A549 (cell line): Measurements from ENCODE around the gene LCP1. TPM values are rescaled to one million over a fixed set of nuclear protein-coding genes. Genes with fewer than 3 reads are reported as not detected.

Source experiments
- ATAC-seq, 2 experiments: fragments of 200-7000 bp in 1 of 2; fragments of >200 bp in 1 of 2; cut with Nextera tagmentation in 1 of 2; cut with Tn5 transposase in 1 of 2; 3 replicates each; pipeline versions ENCODE4 v1.8.0 to v1.9.1; 2018 to 2020; ENCODE audit warnings: mild to moderate bottlenecking in 1 of 2, moderate library complexity in 1 of 2
- CTCF ChIA-PET: fragments of 300-600 bp; sonication (Branson Sonifier 250); formaldehyde crosslinking; extraction: SDS; loops from one replicate; lab custom pipeline; 2021; ENCODE audit warnings: antibody characterized with exemption, inconsistent platforms; lab: Yijun Ruan, JAX
- POLR2A ChIA-PET: fragments of 350-600 bp; formaldehyde crosslinking; extraction: SDS; loops from one replicate; lab custom pipeline; 2021; ENCODE audit warnings: antibody characterized with exemption, inconsistent platforms; lab: Yijun Ruan, JAX
- DNase-seq, 2 experiments: peaks; one replicate each; pipeline versions ENCODE4 v3.0.0 to v3.0.0-alpha.2; 2011 to 2016; ENCODE audit warnings: low read depth in 1 of 2, low spot score in 1 of 2
- FAIRE-seq: peaks from 2 replicates; lab custom pipeline; 2011; peaks lifted over from hg19 to GRCh38; lab: Jason Lieb, UNC
- H3K27ac ChIP-seq, 2 experiments: fragments of >200 bp; sonication (Bioruptor Twin); formaldehyde crosslinking; 3 replicates each; pipeline ENCODE4 v1.5.1; 2016 to 2017
- H3K4me1 ChIP-seq: fragments of >200 bp; sonication (Bioruptor Twin); formaldehyde crosslinking; 3 replicates; pipeline ENCODE4 v1.6.1; 2016
- H3K4me2 ChIP-seq: fragments of >200 bp; sonication (Bioruptor Twin); formaldehyde crosslinking; 3 replicates; pipeline ENCODE4 v1.6.1; 2016
- H3K4me3 ChIP-seq: fragments of >200 bp; sonication (Bioruptor Twin); formaldehyde crosslinking; 3 replicates; pipeline ENCODE4 v1.5.1; 2016
- H3K9me3 ChIP-seq: fragments of >200 bp; sonication (Bioruptor Twin); formaldehyde crosslinking; 3 replicates; pipeline ENCODE4 v1.6.1; 2016
- EHF ChIP-seq: fragments of 250-450 bp; sonication (Bioruptor Pico); IDR thresholded peaks from 2 replicates; pipeline ENCODE4 v1.5.0; 2020; ENCODE audit warnings: mild to moderate bottlenecking
- EP300 ChIP-seq, 2 experiments: fragments of >200 bp; sonication (Bioruptor Twin); formaldehyde crosslinking; IDR thresholded peaks; 2 replicates in 1 of 2; 3 replicates in 1 of 2; pipeline ENCODE4 v1.6.1; 2016 to 2017
- ESRRA ChIP-seq: fragments of 150-350 bp; IDR thresholded peaks from 2 replicates; pipeline ENCODE4 v1.6.1; 2014; ENCODE audit warnings: mild to moderate bottlenecking, low read length, borderline replicate concordance
- HEYL ChIP-seq: fragments of 250-450 bp; sonication (Bioruptor Pico); IDR thresholded peaks from 2 replicates; pipeline ENCODE4 v1.8.0; 2021; ENCODE audit warnings: mild to moderate bottlenecking, moderate library complexity
- HOXB5 ChIP-seq: fragments of 250-450 bp; sonication (Bioruptor Pico); IDR thresholded peaks from 2 replicates; pipeline ENCODE4 v1.5.0; 2020; ENCODE audit warnings: mild to moderate bottlenecking, moderate library complexity
- JUNB ChIP-seq: fragments of >200 bp; sonication (Bioruptor Twin); formaldehyde crosslinking; IDR thresholded peaks from 2 replicates; pipeline ENCODE4 v1.6.1; 2016
- KDM1A ChIP-seq: fragments of 200-600 bp; sonication (generic); IDR thresholded peaks from 2 replicates; pipeline ENCODE4 v1.6.1; 2016; ENCODE audit warnings: low read depth, mild to moderate bottlenecking
- KDM5A ChIP-seq: fragments of 200-600 bp; sonication (generic); IDR thresholded peaks from 2 replicates; pipeline ENCODE4 v1.6.1; 2016; ENCODE audit warnings: antibody characterized with exemption, mild to moderate bottlenecking
- MAZ ChIP-seq: fragments of 150-350 bp; IDR thresholded peaks from 2 replicates; pipeline ENCODE4 v1.6.1; 2014; ENCODE audit warnings: antibody characterized with exemption, low read depth, low read length, borderline replicate concordance
- NR3C1 ChIP-seq: fragments of >200 bp; sonication (Bioruptor Twin); formaldehyde crosslinking; IDR thresholded peaks from 3 replicates; pipeline ENCODE4 v1.6.1; 2017
- RFX5 ChIP-seq: fragments of 450-650 bp; IDR thresholded peaks from 2 replicates; pipeline ENCODE4 v1.7.1; 2014; ENCODE audit warnings: antibody characterized with exemption, mild to moderate bottlenecking, moderate library complexity
- SREBF2 ChIP-seq: fragments of 450-650 bp; IDR thresholded peaks from 2 replicates; pipeline ENCODE4 v1.6.1; 2014; ENCODE audit warnings: mild to moderate bottlenecking, moderate library complexity
- ZSCAN20 ChIP-seq: fragments of 250-450 bp; sonication (Bioruptor Pico); IDR thresholded peaks from 2 replicates; pipeline ENCODE4 v1.8.0; 2022; ENCODE audit warnings: mild to moderate bottlenecking, moderate library complexity
- WGBS: methylation state at CpG from one replicate; pipeline ENCODE4 v1.1.6; 2017; ENCODE audit errors: missing lambda C conversion rate; 5-methylcytosine and 5-hydroxymethylcytosine counted together
- polyA plus RNA-seq, 4 experiments: library from polyadenylated mRNA; depleted of rRNA in 3 of 4; stranded (reverse); fragments of >200 nt; fragmentation: RNase III in 1 of 4; extraction: RNeasy Plus Mini Kit Qiagen cat#74134 plus additional on column Dnase treatment in 1 of 4; gene quantifications; 2 replicates in 3 of 4; 3 replicates in 1 of 4; pipeline ENCODE4 v1.2.3, GENCODE V29; 2011 to 2017
- TF ChIP-seq, protein P1 (sequence below): IDR thresholded peaks from 2 replicates; pipeline ENCODE4 v1.6.1; 2012; ENCODE audit warnings: low read depth, borderline replicate concordance
- TF ChIP-seq, protein P2 (sequence below): fragments of 200-600 bp; sonication (generic); IDR thresholded peaks from 2 replicates; pipeline ENCODE4 v1.6.1; 2016; ENCODE audit warnings: antibody characterized with exemption, mild to moderate bottlenecking, moderate library complexity
- TF ChIP-seq, protein P3 (sequence below): fragments of >200 bp; sonication (Bioruptor Twin); formaldehyde crosslinking; IDR thresholded peaks from 2 replicates; pipeline ENCODE4 v1.6.1; 2016
- TF ChIP-seq, protein P4 (sequence below): IDR thresholded peaks from 2 replicates; pipeline ENCODE4 v1.6.1; 2012

Gene LCP1
- polyA plus RNA-seq, 2 of the 4 experiments (the other 2 are of a cell fraction): 0.09 to 0.19 TPM

DNA sequence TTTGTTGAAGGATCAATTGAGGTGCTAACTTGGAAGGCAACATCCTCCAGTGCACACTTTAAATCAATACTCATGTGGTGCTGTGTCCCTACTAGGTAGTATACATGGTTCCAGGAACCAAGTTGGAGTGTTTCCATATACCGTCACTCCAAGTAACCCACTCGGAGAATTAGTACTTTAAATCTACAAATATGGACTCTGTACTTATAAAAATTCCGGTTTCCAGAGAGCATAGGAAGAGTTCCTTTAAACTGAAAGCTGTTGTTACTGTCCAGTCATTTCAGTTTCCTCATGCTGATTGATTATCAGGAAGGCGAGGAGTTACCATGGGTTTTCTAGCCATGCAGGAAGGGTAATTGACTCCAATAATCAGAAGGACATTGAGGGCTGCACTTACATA lies 84.3 kb downstream of the LCP1 start:
- TF ChIP-seq, protein P1, sequence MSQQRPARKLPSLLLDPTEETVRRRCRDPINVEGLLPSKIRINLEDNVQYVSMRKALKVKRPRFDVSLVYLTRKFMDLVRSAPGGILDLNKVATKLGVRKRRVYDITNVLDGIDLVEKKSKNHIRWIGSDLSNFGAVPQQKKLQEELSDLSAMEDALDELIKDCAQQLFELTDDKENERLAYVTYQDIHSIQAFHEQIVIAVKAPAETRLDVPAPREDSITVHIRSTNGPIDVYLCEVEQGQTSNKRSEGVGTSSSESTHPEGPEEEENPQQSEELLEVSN: no peak
- TF ChIP-seq, protein P2, sequence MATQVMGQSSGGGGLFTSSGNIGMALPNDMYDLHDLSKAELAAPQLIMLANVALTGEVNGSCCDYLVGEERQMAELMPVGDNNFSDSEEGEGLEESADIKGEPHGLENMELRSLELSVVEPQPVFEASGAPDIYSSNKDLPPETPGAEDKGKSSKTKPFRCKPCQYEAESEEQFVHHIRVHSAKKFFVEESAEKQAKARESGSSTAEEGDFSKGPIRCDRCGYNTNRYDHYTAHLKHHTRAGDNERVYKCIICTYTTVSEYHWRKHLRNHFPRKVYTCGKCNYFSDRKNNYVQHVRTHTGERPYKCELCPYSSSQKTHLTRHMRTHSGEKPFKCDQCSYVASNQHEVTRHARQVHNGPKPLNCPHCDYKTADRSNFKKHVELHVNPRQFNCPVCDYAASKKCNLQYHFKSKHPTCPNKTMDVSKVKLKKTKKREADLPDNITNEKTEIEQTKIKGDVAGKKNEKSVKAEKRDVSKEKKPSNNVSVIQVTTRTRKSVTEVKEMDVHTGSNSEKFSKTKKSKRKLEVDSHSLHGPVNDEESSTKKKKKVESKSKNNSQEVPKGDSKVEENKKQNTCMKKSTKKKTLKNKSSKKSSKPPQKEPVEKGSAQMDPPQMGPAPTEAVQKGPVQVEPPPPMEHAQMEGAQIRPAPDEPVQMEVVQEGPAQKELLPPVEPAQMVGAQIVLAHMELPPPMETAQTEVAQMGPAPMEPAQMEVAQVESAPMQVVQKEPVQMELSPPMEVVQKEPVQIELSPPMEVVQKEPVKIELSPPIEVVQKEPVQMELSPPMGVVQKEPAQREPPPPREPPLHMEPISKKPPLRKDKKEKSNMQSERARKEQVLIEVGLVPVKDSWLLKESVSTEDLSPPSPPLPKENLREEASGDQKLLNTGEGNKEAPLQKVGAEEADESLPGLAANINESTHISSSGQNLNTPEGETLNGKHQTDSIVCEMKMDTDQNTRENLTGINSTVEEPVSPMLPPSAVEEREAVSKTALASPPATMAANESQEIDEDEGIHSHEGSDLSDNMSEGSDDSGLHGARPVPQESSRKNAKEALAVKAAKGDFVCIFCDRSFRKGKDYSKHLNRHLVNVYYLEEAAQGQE: no peak
- TF ChIP-seq, protein P3, sequence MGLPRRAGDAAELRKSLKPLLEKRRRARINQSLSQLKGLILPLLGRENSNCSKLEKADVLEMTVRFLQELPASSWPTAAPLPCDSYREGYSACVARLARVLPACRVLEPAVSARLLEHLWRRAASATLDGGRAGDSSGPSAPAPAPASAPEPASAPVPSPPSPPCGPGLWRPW: no peak
- no peak for TF ChIP-seq EHF (CRISPR knock-in tag)
- FAIRE-seq: no peak
- WGBS: 76% methylated on average over 4 of the region's 4 CpGs

DNA sequence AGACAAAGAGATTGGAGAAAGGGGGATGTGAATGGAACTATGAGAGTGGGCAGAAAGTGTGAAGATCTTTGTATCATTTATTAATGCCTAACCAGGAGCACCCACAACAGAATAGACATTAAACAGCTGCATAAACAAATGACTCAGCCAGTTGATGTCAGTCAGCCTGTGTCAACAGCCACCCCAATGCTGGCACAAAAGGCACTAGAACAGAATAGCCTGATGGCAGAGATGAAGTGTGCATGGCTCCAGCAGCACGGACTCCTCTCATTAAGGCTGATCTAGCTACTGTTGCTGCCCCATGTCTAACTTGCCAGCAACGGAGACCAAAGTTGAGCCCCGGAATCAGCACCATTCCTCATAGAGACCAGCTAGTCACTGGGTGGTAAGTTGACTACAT lies 85.0 kb downstream of the LCP1 start:
- ATAC-seq: peak in 1 of 2 experiments; percentile 46; a peak in 2 of 6 replicates
- DNase-seq: peak in 1 of 2 experiments; percentile 11
- ChIA-PET CTCF (interaction anchor here (1.3 kb wide), 1 partner anchor 18 kb away, joined by 3 read pairs; no protein-coding TSS in a partner anchor), POLR2A (no interaction called here)
- Histone ChIP-seq H3K4me2 (peak overlapping the region; percentile 53), H3K4me3 (no peak overlapping the region), H3K9me3 (no peaks in the 10 kb centered on the region), H3K4me1 (peaks cover 12% of the 10 kb centered on the region; the same call in 2 of the 3 replicates), H3K27ac (peak overlapping the region in 1 of 2 experiments; percentile 46; a peak in 1 of 6 replicates)
- TF ChIP-seq ZSCAN20 (CRISPR knock-in tag) (no peak), HOXB5 (CRISPR knock-in tag) (no peak), EHF (CRISPR knock-in tag) (no peak), KDM1A (no peak), RFX5 (no peak)
- TF ChIP-seq, protein P2: no peak
- TF ChIP-seq, protein P4, sequence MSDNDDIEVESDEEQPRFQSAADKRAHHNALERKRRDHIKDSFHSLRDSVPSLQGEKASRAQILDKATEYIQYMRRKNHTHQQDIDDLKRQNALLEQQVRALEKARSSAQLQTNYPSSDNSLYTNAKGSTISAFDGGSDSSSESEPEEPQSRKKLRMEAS: 0 out of 2 replicates have a peak, but pooled peaks have one; percentile 20
- 26% methylated on average over 3 of the region's 3 CpGs for WGBS
- FAIRE-seq: no peak

More for the DNA sequence above, 84.3 kb downstream of the LCP1 start:
- no peaks in the 10 kb centered on the region for H3K9me3 ChIP-seq
- CTCF ChIA-PET: interaction anchor here (0.9 to 1.3 kb wide), 2 partner anchors 11 to 18 kb away, joined by 3 read pairs; no protein-coding TSS in a partner anchor
- no peak overlapping the region; a peak in 1 of 6 replicates for H3K27ac ChIP-seq
- H3K4me1 ChIP-seq: peaks cover 12% of the 10 kb centered on the region; the same call in 2 of the 3 replicates
- no peak overlapping the region for H3K4me3 ChIP-seq
- POLR2A ChIA-PET: no interaction called here
- no peak for DNase-seq
- no peak overlapping the region; the same call in 2 of the 3 replicates for H3K4me2 ChIP-seq
- no peak for ATAC-seq

DNA sequence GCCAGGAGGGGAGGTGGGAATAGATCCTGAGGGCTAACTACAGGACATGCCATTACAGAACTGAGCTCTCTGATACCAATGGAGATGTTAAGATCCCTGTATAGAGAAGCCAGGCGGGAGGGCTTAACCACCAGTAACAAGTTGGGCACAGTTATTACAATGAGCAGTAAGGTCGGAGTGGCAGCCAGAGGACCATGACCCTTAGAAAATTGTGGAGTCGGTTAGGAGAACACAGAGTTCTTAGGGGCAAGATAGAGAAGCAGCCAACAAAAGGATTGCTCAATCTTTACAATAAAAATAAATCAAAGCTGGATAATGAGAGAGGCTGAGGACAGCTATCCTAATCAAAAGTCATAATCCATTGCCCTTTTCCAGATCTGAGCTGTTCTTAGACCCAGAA lies 87.5 kb downstream of the LCP1 start:
- ATAC-seq: no peak
- H3K27ac ChIP-seq: no peak overlapping the region
- ChIA-PET POLR2A (no interaction called here), CTCF (no interaction called here)
- no peak for FAIRE-seq
- H3K4me1 ChIP-seq: peaks cover 12% of the 10 kb centered on the region; the same call in 2 of the 3 replicates
- DNase-seq: no peak
- no peak overlapping the region for H3K4me3 ChIP-seq
- no peaks in the 10 kb centered on the region for H3K9me3 ChIP-seq
- 68% methylated on average over 3 of the region's 3 CpGs for WGBS
- H3K4me2 ChIP-seq: no peak overlapping the region
- TF ChIP-seq HEYL (CRISPR knock-in tag) (no peak), NR3C1 (no peak), MAZ (no peak), SREBF2 (no peak), EP300 (IDR thresholded peaks at IDR 0.05) (no peak), ZSCAN20 (CRISPR knock-in tag) (no peak), JUNB (no peak), RFX5 (no peak), KDM5A (no peak), ESRRA (no peak)
